GM18526 (cell line): Measurements from ENCODE around the gene SNRNP25.

Source experiments
- POLR2A ChIP-seq: IDR thresholded peaks from 3 replicates; pipeline ENCODE4 v1.6.1; 2011; ENCODE audit not compliant: insufficient read length; ENCODE audit errors: extremely low read depth

The SNRNP25 gene

DNA sequence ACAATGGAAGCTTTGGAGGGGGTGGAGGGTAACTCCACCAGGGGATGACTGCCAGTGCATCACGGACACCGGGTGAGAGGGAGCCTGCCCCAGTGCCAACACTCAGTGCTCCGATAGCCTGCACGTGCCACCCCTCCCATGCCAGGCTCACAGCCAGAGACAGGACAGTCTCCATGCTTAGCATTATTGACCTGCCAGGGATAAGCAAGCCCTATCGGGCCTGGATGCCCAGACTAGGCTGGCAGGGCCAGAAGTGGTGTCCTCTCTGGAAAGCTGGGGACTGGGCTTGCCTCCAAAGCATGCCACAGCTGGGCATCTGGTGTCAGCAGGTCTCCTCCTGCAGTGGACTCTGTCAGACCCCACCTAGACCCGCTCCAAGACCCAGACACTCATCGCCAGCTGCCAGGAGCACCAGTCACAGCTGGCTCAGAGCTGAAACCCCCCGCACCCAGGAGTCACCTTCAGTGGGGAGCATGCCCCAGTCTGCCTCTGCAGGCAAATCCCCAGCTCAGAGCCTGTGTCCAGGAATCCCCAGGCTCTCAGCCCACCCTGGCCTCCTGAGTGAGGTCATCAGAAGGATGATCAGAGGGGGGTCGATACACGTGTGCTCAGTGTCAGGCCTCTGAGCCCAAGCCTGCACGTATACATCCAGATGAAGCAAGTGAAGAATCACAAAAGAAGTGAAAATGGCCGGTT, 20.6 kb downstream of the SNRNP25 start:
- no peak for TF ChIP-seq POLR2A

DNA sequence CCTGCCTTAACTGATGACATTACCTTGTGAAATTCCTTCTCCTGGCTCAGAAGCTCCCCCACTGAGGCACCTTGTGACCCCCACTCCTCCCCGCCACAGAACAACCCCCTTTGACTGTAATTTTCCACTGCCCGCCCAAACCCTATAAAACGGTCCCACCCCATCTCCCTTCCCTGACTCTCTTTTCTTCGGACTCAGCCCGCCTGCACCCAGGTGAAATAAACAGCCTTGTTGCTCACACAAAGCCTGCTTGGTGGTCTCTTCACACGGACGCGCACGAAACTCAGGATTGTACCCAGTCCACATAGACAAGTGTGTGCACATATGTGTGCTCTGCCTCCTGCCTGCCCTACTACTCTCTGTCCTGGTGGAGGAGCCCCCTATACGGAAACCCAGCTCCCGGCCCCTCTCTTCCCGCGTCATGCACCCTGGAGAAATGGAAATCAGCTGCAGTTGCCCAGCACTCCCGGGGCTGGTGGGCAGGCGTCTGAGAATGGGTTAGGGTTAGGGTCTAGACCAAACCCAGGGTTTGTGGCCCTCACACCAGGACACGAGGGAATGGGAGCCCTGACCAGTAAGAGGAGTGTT, 21.2 kb downstream of the SNRNP25 start:
- no peak for TF ChIP-seq POLR2A

DNA sequence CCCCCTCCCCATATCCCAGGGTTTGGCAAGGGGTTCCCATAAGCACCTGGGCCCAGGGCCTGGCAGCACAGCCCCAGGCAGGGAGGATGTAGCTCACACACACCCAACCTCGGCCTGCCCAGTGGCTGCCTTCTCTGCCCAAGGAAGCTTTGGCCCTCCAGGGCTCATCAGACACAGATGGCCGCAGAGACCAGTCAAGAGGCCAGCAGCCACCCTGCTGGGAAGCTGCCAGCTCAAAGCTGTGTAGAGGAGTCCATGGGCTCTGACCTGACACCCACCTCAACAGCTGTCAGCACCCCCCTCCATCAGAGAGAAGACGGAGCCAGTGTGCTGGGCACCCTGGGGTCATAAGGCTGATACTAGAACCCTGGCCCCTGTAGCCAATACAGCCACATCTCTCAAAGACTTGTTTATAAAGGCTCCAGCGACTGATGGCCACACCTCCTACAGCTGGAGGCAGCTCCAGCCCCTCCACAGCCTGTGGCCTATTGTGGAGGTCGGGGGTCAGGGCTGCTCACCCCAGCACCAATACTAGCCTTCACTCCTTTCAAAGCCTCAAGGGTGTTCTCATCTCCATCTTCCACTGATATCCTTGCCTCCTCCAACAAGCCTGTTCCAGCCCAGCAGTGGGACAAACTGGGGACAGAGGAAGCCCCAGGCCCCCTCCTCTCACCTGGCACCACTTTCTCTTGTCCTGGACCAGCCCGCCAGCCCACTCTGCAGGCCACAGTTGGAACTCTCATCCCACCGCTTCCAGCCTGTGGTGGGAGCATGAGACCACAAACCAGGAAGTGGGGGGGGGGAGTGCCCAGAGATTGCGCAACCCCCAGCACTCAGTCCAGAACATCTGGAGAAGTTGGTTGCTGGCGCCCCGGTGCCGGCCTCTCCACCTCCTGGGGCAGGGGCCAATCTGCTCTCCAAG, 22.2 kb downstream of the SNRNP25 start:
- no peak for TF ChIP-seq POLR2A

DNA sequence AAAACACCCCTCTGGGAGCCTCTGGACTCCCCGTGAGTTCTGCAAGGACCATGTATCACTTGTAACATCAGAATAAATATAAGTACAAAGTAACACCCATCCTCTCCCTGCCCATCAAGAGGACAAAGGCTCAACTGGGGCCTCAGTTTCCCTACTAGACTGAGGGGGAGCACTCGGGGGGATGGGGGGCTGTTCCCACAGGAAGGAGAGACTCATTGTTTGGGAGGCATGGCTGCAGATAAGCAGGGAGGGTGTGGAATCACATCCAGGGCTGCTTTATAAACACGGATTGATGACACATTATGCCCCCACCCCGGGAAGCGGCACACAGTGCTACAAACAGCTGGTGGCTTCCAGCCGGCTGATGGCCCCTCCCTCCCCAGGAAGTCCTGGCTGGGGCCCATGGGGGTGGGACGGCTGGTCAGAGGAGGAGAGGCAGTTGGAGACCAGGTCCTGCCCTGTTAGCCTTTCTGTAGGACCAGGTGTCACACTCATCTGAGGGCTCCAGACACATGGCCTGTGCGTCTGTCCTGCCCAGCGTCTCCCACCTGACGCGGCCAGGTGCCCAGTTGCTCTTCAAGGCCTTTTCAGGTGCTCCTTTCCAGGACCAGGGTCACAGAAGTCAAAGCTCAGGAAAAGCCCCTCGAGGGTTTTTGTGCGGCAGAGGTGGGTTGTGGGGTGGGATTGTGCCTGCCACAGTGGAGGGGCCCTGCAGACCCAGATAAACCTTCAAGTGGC, 23.1 kb downstream of the SNRNP25 start:
- TF ChIP-seq POLR2A, result no peak

DNA sequence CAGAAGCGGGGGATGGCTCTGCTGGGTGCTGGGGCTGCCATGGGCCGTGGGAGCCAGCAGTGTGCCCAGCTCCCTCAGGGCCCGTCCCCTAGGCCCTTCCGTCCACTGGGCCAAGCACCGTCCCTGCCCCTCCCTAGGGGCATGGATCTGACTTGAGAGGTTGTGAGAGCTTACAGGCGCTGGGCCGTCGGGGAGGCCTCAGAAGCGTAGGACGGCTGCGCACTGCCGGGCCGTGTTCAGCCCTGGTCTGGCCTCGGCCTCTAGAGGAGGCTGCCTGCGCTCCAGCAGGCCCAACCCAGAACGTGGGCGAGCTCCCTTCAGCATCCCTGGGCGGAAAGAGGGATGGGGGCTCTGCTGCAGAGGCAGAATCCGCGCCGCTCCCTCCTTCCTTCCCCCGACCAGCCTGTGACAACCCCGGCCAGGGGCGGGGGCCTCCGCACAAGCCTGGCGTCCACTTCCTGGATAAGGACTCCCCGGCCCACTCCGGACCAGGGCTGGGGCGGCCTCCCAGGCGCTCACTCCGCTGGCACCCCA, 23.7 kb downstream of the SNRNP25 start:
- TF ChIP-seq POLR2A, result no peak

DNA sequence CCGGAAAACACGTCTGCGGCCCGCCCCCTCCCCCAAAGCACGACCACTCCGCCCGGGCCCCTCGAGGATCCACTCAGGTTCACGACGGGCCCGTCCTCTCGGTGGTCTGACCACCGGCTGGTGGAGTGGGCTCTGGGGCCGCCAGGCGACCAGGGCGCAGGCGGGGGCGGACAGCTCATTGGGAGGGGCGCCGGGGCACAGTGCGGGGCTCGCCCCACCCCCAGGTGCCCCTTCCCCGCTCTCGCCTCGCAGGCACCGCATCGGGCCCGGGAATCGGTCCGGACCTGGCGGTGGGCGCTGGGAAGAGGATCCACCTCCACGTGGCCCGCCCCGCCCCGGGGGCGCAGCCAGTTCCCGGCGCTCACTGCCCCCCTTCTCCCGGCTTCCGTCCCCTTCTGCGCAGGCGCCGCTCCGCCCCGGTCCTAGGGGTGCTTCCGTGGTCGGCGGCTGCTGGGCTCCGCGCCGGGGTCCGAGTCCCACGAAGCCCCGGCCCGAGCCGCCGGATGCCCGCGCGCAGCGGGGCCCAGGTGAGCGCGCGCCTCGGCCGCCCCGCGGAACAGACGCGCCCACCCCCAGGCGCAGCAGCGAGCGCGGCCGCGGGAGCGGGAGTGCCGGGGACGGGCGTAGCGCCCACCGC, 24.3 kb downstream of the SNRNP25 start, which contains the start of gene MPG:
TSS of gene MPG (plus strand) at position 419 of the 637 bp plus-strand sequence. CDS start at position 504, 85 bp downstream.
- peak; percentile 82 for TF ChIP-seq POLR2A

DNA sequence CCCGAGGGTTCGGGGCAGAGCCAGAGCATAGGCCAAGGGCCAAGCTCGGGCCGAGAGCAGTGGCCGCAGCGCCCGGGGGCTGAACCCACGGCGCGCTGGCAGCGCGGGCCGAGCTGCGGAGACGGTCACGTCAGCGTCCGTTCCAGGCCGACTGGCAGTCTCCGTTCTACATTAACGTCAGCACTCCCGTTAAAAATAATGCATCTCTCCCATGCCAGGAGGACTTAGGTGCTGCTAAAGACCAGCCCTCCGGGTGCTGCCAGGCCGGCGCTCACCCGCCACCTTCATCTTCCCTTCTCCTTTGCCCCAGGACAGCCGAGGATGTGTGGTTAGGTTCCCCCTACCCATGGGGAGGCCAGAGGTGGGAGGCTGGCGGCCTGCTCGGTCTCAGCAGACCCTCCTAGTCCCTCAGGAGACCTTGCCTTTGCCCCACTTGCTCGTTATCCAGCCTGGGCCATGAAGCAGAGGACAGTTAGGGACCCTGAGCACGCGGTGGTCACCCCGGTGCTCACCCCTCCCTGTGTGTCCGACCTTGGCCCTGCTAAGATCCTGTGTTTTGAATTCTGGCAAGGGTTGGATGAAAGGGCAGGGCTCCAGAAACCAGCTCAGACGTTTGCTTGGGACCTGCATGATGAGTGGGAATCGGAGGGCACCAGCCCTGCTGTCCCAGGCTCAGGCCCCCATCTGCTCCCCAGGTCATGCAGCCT, 25.0 kb downstream of the SNRNP25 start:
- no peak for TF ChIP-seq POLR2A

DNA sequence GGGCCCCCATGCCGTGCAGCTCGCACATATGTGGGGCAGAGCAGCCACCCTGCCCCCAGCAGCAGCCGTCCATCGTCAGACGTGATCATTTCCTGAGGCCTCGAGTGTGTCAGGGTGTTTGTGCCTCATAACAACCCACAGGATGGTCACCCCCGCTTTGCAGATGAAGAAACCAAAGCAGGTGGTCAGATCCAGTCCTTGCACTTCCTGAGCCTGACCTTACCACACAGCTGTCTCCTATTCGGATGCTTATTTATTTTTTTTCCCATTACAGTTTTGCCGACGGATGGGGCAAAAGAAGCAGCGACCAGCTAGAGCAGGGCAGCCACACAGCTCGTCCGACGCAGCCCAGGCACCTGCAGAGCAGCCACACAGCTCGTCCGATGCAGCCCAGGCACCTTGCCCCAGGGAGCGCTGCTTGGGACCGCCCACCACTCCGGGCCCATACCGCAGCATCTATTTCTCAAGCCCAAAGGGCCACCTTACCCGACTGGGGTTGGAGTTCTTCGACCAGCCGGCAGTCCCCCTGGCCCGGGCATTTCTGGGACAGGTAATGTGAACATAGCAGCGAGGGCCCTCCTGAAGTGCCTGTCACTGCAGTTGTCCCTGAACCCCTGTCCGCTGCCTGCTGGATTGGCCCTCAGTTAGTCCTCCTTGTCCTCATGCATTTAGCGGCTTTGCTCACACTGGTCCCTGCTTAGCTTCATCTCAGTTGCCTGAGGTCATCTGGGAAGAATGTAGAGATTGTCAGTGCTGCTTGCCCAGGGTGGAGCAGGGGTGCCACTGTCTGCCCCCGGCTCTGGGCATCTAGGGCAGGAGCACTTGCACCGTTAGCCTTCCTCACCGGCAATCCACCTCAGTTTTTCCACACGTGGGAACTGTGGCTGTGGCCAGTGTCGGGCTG, 25.8 kb downstream of the SNRNP25 start:
- no peak for TF ChIP-seq POLR2A

DNA sequence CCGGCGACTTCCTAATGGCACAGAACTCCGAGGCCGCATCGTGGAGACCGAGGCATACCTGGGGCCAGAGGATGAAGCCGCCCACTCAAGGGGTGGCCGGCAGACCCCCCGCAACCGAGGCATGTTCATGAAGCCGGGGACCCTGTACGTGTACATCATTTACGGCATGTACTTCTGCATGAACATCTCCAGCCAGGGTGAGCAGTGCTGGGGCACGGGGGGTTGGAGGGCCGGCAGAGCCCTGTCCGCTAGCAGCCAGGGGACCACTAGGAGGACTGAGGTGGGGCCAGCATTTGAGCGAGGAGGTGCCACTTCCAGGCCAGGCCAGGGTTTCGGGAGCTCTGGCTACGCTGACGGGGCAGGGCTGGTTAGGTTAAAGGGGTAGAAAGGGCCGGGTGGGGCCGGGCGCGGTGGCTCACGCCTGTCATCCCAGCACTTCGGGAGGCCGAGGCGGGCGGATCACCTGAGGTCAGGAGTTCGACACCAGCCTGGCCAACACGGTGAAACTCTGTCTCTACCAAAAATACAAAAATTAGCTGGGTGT, 29.5 kb downstream of the SNRNP25 start:
- TF ChIP-seq POLR2A, result no peak

DNA sequence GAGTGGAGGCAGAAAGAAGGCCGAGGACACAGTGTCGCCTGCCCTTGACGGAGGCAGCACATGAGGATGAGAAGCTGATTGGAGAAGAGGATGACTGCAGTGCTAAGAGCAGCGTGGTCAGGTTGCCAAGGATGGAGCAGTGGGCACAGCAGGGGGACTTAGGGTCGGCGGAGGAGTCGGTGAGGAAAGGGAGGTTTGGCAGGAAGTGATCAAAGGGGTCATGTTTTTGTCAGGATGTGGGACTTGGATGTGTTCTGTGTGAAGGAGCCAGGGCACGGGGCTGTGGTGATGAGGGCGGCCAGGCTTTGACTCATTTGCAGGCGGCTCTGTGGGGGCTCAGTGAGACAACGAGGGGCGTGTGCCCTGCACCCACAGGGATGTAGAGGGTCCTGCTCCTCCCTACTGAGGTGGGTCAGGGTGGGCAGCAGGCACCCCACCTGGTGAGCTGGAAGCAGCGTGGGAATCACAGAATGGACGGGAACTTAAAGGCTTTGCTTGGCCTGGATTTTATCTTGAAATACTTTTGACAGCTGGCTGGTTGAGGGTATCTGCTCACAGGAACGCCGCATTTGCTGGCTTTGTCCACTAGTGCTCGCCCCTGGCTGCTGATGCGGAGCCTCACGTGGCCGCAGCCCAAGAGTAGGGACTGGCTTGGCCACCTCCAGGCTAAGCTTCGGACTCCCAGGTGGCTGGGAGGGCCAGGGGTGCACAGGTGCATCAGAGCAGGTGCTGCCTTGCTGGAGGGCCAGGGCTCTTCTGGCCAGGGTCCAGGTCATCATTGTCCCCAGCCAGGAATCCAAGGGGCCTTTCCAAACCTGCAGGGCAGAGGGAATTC, 30.4 kb downstream of the SNRNP25 start:
- TF ChIP-seq POLR2A, result no peak

DNA sequence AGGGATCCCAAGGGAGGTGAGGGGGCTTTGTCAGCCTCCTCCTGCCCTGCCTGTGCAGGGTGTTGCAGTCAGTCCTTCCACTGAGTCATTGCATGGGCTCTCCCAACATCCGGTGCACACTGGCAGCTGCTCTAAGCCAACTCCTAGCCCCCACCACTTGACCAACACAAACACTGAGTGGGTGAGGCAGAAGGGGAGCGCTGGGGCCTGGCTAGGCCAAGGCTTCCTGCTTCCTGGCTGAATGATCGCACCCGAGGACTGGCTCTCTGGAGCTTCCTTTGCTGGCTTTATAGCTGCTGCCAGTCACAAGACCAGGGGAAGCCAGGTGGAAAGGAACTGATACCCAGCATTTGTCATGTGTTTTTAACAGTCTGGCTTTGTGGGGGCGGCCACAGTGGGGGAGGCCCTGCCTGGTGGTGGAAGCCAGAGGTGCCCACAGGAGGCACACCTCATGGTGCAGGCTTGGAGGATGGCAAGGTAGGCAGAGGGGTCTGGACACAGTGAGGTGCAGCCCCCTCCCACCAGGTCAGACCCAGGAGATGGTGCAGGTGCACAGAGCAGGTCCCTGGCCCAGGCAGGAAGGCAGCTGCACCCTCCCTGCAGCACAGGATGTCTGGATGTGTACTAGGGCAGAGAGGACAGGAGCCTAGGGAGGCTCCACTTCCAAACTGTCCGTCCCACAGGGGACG, 31.2 kb downstream of the SNRNP25 start:
- TF ChIP-seq POLR2A, result peak; percentile 31
